AG09319 (cell line): ENCODE results near the gene S1PR4.

Experiments used
- DNase-seq: peaks from one replicate; pipeline ENCODE4 v3.0.0-alpha.2; 2010; ENCODE audit warnings: low read depth; ENCODE audit errors: extremely low read depth
- CTCF ChIP-seq: IDR thresholded peaks from 2 replicates; pipeline ENCODE4 v1.5.1; 2011; ENCODE audit warnings: low read depth, mild to moderate bottlenecking, inconsistent platforms, low read length, moderate library complexity

S1PR4 gene

GRCh38 chr19:3203805-3204645, 25.5 kb downstream of the S1PR4 start:
- DNase-seq, result no peak
- TF ChIP-seq CTCF, result no peak

DNA sequence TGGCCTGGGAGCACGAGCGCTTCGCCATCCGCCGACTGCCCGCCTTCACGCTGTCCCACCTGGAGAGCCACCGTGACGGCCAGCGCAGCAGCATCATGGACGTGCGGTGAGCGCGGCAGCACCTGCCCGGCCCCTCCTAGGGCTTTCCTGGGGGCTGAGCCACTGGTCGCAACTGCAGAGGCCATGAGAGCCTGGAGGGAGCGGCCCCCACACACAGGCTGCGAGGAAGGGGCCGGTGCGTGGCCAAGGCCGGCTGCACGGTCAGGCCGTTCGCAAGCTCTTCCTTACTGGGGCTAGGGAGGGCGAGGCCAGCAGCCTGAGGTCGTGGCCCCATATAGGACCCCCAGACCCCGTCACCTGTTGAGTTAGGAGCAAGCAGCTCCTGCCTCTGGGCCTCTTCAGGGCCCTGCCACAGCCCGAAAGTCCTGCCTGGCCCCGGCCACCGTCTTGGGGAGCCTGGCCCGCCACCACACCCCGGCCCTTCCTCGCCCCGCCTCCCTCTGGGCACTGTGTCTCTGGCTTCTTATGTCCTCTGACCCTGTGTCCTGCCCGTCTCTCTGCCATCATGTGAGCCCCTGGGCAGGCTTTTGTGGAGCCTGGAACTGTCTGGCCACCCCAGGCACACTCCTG, 26.2 kb downstream of the S1PR4 start:
- no peak for TF ChIP-seq CTCF
- no peak for DNase-seq

- DNase-seq, result no peak
- no peak for TF ChIP-seq CTCF
These were observed 27.8 kb downstream of the S1PR4 start for GRCh38 chr19:3206216-3206953.

DNA sequence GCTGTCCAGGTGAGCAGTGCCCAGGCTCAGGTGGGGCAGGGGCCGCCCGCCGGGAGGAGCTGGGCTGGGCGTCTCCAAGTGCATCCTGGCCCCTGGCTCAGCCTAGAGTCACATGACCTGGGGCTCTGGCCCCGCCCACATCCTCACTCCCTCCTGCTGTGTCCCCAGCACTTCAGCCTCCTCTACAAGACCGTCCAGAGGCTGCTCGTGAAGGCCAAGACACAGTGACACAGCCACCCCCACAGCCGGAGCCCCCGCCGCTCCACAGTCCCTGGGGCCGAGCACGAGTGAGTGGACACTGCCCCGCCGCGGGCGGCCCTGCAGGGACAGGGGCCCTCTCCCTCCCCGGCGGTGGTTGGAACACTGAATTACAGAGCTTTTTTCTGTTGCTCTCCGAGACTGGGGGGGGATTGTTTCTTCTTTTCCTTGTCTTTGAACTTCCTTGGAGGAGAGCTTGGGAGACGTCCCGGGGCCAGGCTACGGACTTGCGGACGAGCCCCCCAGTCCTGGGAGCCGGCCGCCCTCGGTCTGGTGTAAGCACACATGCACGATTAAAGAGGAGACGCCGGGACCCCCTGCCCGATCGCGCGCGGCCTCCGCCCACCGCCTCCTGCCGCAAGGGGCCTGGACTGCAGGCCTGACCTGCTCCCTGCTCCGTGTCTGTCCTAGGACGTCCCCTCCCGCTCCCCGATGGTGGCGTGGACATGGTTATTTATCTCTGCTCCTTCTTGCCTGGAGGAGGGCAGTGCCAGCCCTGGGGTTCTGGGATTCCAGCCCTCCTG, 29.1 kb downstream of the S1PR4 start:
- no peak for DNase-seq
- no peak for TF ChIP-seq CTCF

DNA sequence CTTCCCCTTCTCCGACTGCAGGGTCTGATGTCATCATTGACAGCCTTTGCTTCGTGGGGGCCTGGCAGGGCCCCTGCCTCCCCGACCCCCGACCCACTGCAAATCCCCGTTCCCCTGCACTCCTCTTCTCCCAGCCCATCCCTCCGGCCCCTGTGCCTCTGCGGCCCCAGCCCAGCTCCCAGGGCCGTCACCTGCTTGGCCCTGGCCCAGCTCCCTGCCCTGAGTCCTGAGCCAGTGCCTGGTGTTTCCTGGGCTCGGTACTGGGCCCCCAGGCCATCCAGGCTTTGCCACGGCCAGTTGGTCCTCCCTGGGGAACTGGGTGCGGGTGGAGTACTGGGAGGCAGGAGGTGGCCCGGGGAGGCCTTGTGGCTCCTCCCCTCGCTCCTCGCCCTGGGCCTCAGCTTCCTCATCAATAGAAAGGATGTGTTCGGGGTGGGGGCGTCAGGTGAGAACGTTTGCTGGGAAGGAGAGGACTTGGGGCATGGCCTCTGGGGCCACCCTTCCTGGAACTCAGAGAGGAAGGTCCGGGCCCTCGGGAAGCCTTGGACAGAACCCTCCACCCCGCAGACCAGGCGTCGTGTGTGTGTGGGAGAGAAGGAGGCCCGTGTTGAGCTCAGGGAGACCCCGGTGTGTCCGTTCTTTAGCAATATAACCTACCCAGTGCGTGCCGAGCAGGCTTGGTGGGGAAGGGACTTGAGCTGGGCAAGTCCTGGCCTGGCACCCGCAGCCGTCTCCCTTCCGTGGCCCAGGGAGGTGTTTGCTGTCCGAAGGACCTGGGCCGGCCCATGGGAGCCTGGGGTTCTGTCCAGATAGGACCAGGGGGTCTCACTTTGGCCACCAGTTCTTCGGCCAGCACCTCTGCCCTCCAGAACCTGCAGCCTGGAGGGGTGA, 30.0 kb downstream of the S1PR4 start:
- no peak for DNase-seq
- no peak for TF ChIP-seq CTCF

- peak; percentile 61 for TF ChIP-seq CTCF
- DNase-seq, result no peak
These were observed 31.9 kb downstream of the S1PR4 start for GRCh38 chr19:3210347-3211017.
